Loucy (cell line): Measurements from ENCODE around the gene CDC42EP5.

ENCODE experiments used
- H2AFZ ChIP-seq: fragments of 200-600 bp; sonication (generic); 2 replicates; pipeline ENCODE4 v1.6.0; 2016; ENCODE audit warnings: antibody characterized with exemption, mild to moderate bottlenecking, low read length, moderate library complexity
- H3F3A ChIP-seq: fragments of 200-600 bp; 2 replicates; pipeline ENCODE4 v1.6.0; 2016; ENCODE audit warnings: antibody characterized with exemption, low read depth, mild to moderate bottlenecking
- H3K27me3 ChIP-seq: fragments of 200-600 bp; sonication (generic); 2 replicates; pipeline ENCODE4 v1.6.1; 2014; ENCODE audit warnings: low read length, mild to moderate bottlenecking; ENCODE audit not compliant: insufficient read depth, poor library complexity, severe bottlenecking
- H3K36me3 ChIP-seq: fragments of 200-600 bp; sonication (generic); 2 replicates; pipeline ENCODE4 v1.6.1; 2016; ENCODE audit warnings: low read length; ENCODE audit not compliant: insufficient read depth
- H3K4me1 ChIP-seq: fragments of 200-600 bp; sonication (generic); 2 replicates; pipeline ENCODE4 v1.5.1; 2014; ENCODE audit warnings: low read length, mild to moderate bottlenecking; ENCODE audit not compliant: insufficient read depth, poor library complexity, severe bottlenecking
- H3K4me2 ChIP-seq: fragments of 200-600 bp; sonication (generic); 2 replicates; pipeline ENCODE4 v1.6.0; 2014; ENCODE audit warnings: antibody characterized with exemption, low read length, low read depth, mild to moderate bottlenecking; ENCODE audit not compliant: poor library complexity, severe bottlenecking
- H3K4me3 ChIP-seq: fragments of 200-600 bp; sonication (generic); 2 replicates; pipeline ENCODE4 v1.5.1; 2014; ENCODE audit warnings: low read length, mild to moderate bottlenecking, mixed read lengths; ENCODE audit not compliant: poor library complexity, severe bottlenecking
- H3K79me2 ChIP-seq: fragments of 200-600 bp; sonication (generic); 2 replicates; pipeline ENCODE4 v1.6.1; 2014; ENCODE audit warnings: low read length; ENCODE audit not compliant: insufficient read depth
- H3K9ac ChIP-seq: fragments of 200-600 bp; sonication (generic); 2 replicates; pipeline ENCODE4 v1.6.0; 2014; ENCODE audit warnings: mild to moderate bottlenecking, low read depth, low read length, moderate library complexity; ENCODE audit not compliant: poor library complexity, severe bottlenecking
- H3K9me2 ChIP-seq: fragments of 200-600 bp; sonication (generic); replicated peaks from 2 replicates; pipeline ENCODE4 v1.6.1; 2016; ENCODE audit warnings: low read depth, low read length, mixed read lengths
- H3K9me3 ChIP-seq: fragments of 200-600 bp; sonication (generic); 2 replicates; pipeline ENCODE4 v1.6.1; 2014; ENCODE audit warnings: mild to moderate bottlenecking, antibody characterized with exemption, low read length, low read depth; ENCODE audit not compliant: insufficient read depth
- H4K20me1 ChIP-seq: fragments of 200-600 bp; sonication (generic); 2 replicates; pipeline ENCODE4 v1.6.0; 2014; ENCODE audit warnings: antibody characterized with exemption, low read length, mild to moderate bottlenecking; ENCODE audit not compliant: insufficient read depth, poor library complexity, severe bottlenecking
- CTCF ChIP-seq: fragments of 200-600 bp; sonication (generic); conservative IDR thresholded peaks from 2 replicates; pipeline ENCODE4 v1.5.1; 2014; ENCODE audit warnings: mild to moderate bottlenecking, antibody characterized with exemption, low read length
- EZH2phosphoT487 ChIP-seq: fragments of 200-600 bp; IDR thresholded peaks from 2 replicates; pipeline ENCODE4 v1.6.1; 2018; ENCODE audit warnings: antibody characterized with exemption, mild to moderate bottlenecking, moderate library complexity, borderline replicate concordance

Gene CDC42EP5

DNA sequence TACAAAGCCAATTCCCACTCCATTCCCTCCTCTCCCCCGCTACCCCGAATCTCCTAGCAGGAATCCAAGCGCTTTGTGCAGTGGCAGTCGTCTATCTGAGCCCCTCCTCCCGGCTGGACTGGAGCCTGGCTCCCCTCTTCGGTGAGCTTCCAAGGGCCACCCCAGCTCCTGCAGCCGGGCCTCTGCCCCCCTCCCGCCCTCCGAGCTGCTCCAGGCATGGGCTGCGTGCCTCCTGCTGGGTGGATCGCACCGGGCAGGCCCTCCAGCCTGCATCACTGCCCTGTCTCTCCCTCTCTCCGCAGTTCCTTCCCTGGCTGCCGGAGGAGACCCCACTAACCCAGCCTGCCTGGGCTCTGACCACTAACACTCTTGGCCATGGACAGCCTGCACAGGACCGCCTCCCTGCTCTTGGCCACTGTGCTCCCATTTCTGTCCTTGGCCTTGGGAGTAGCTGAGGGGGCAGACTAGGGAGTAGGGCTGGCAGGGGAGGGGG, 37.0 kb downstream of the CDC42EP5 start:
- H3F3A ChIP-seq = no peaks in the 10 kb centered on the region
- H3K9ac ChIP-seq = no peak overlapping the region

GRCh38 chr19:54435551-54436016, 37.5 kb downstream of the CDC42EP5 start:
- H2AFZ ChIP-seq = no peak overlapping the region
- H3F3A ChIP-seq = no peaks in the 10 kb centered on the region
- no peaks in the 10 kb centered on the region for H3K9me2 ChIP-seq
- H3K4me3 ChIP-seq = no peak overlapping the region
- no peak overlapping the region for H3K9ac ChIP-seq
- H3K27me3 ChIP-seq = no peaks in the 10 kb centered on the region
- H3K4me2 ChIP-seq = no peak overlapping the region
- no peaks in the 10 kb centered on the region for H3K4me1 ChIP-seq
- no peaks in the 10 kb centered on the region for H3K9me3 ChIP-seq
- no peaks in the 10 kb centered on the region for H3K36me3 ChIP-seq
- H4K20me1 ChIP-seq = no peaks in the 10 kb centered on the region
- TF ChIP-seq CTCF (no peak), EZH2phosphoT487 (no peak)
- H3K79me2 ChIP-seq = no peaks in the 10 kb centered on the region

More for the DNA sequence above, 37.0 kb downstream of the CDC42EP5 start:
- no peaks in the 10 kb centered on the region for H3K9me2 ChIP-seq
- no peak overlapping the region for H3K4me3 ChIP-seq
- H3K79me2 ChIP-seq = no peaks in the 10 kb centered on the region
- no peaks in the 10 kb centered on the region for H3K9me3 ChIP-seq
- TF ChIP-seq EZH2phosphoT487 (no peak), CTCF (no peak)
- H4K20me1 ChIP-seq = no peaks in the 10 kb centered on the region
- H2AFZ ChIP-seq = no peak overlapping the region
- no peaks in the 10 kb centered on the region for H3K36me3 ChIP-seq
- H3K4me2 ChIP-seq = no peak overlapping the region
- H3K4me1 ChIP-seq = no peaks in the 10 kb centered on the region
- H3K27me3 ChIP-seq = no peaks in the 10 kb centered on the region

GRCh38 chr19:54434873-54435214, 38.3 kb downstream of the CDC42EP5 start:
- H3K4me2 ChIP-seq = no peak overlapping the region
- H3K27me3 ChIP-seq = no peaks in the 10 kb centered on the region
- no peaks in the 10 kb centered on the region for H4K20me1 ChIP-seq
- H3K4me1 ChIP-seq = no peaks in the 10 kb centered on the region
- H3K9me3 ChIP-seq = no peaks in the 10 kb centered on the region
- H3F3A ChIP-seq = no peaks in the 10 kb centered on the region
- no peak overlapping the region for H2AFZ ChIP-seq
- no peak overlapping the region for H3K9ac ChIP-seq
- no peaks in the 10 kb centered on the region for H3K79me2 ChIP-seq
- no peak for TF ChIP-seq EZH2phosphoT487
- TF ChIP-seq CTCF = no peak
- H3K9me2 ChIP-seq = no peaks in the 10 kb centered on the region
- H3K4me3 ChIP-seq = no peak overlapping the region
- H3K36me3 ChIP-seq = no peaks in the 10 kb centered on the region
